Activated CD8-positive, alpha-beta T cell treated with anti-CD3 and anti-CD28 coated beads, Interleukin-2, amount 10 ng/mL, durations not matched to agents 7 days and 5 days (primary cell): ENCODE data around the gene SMIM30. TPM values are rescaled to one million over a fixed set of nuclear protein-coding genes. Genes with fewer than 3 reads are reported as not detected.

Experiments
- ATAC-seq: fragments of 150-1000 bp; cut with Tn5 transposase; one replicate; pipeline ENCODE4 v1.10.0; 2021; ENCODE audit warnings: moderate library complexity
- CTCF ChIA-PET: fragments of 350-600 bp; sonication (Branson Sonifier 250); formaldehyde crosslinking; loops from one replicate; lab custom pipeline; 2021; ENCODE audit warnings: antibody characterized with exemption; lab: Charles Lee
- POLR2A ChIA-PET: fragments of 350-600 bp; sonication (Branson Sonifier 250); formaldehyde crosslinking; loops from one replicate; lab custom pipeline; 2021; ENCODE audit warnings: antibody characterized with exemption; lab: Charles Lee
- DNase-seq: peaks from one replicate; pipeline ENCODE4 v3.0.0-alpha.2; 2020
- H3K27ac Mint-ChIP-seq: one replicate; pipeline ENCODE4 v1.8.0; 2021; ENCODE audit warnings: mild to moderate bottlenecking, mixed read lengths
- H3K27me3 Mint-ChIP-seq: one replicate; pipeline ENCODE4 v1.8.0; 2021; ENCODE audit warnings: low read depth, mixed read lengths
- H3K36me3 Mint-ChIP-seq: one replicate; pipeline ENCODE4 v1.8.0; 2021; ENCODE audit warnings: low read depth, mixed read lengths
- H3K4me1 Mint-ChIP-seq: one replicate; pipeline ENCODE4 v1.8.0; 2021; ENCODE audit warnings: low read depth, mixed read lengths
- H3K4me3 Mint-ChIP-seq: one replicate; pipeline ENCODE4 v1.8.0; 2021; ENCODE audit warnings: mild to moderate bottlenecking, mixed read lengths
- H3K9me3 Mint-ChIP-seq: one replicate; pipeline ENCODE4 v1.8.0; 2022; ENCODE audit warnings: mixed read lengths; ENCODE audit not compliant: insufficient read depth
- total RNA-seq, 2 experiments: library from RNA; stranded (reverse); gene quantifications; one replicate each; pipeline ENCODE4 v1.2.3, GENCODE V29; 2021

The SMIM30 gene
- total RNA-seq, 2 experiments from 2014 or later = 24.6 to 25.8 TPM

DNA sequence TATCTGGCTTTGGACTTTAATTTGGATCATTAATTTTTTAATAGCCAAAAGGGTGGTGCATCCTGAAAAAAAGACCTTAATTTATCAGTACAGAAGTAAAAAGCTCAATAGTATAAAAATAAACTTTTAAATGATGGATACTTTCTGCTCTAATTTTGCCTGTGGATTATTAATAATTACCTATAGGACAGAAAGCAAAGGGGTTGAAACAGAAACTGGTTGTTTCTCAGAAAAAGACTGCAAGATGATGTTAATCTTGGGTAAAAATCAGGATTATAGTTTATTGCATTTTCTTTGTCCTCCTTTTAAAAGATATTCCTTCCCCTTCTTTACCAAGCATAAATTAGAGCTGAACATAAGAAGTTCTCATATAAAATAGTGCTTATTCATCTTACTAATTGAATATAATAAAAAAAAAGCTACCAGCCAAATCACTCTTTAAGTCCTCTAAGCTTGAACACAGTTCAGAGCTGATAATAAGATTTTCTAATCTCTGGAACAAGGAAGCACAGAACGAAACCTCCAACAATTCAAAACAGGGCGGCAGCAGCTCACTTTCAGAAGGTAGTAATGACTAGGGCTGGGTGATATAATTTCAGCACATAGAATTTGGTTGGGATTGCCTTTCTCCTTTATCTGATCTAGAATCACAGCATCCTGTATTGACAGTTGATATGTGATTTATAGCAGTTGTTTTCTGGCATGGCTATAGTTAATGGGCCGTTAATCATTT lies 23.7 kb downstream of the SMIM30 start:
- DNase-seq (no peak), ATAC-seq (no peak)
- H3K36me3 Mint-ChIP-seq = no peaks in the 10 kb centered on the region
- H3K27ac Mint-ChIP-seq = no peak overlapping the region
- H3K27me3 Mint-ChIP-seq = peaks cover 20% of the 10 kb centered on the region
- no peak overlapping the region for H3K4me3 Mint-ChIP-seq
- ChIA-PET POLR2A (no interaction called here), CTCF (no interaction called here)
- no peaks in the 10 kb centered on the region for H3K9me3 Mint-ChIP-seq
- H3K4me1 Mint-ChIP-seq = no peaks in the 10 kb centered on the region

DNA sequence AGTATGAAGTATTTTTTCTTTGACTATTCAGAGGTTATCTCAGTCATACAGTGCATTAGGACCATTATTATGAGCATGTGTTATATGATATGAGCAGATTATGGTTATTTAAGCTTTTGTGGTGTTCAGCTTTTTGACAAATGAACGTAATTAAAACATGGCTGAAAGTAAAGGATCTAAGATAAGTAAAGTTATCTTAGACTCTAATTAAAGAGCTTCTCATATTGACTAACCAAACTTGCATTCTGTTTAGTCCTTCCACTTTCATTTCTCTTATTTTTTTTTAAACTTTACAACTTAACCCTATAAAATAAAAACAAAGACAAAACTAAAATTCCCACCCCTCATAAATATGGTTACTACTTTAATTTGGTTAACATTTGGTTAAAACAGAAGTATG lies 24.8 kb downstream of the SMIM30 start:
- Mint-ChIP-seq H3K9me3 (no peaks in the 10 kb centered on the region), H3K27ac (no peak overlapping the region), H3K4me3 (no peak overlapping the region), H3K27me3 (peaks cover 21% of the 10 kb centered on the region), H3K4me1 (no peaks in the 10 kb centered on the region), H3K36me3 (no peaks in the 10 kb centered on the region)
- ChIA-PET CTCF (no interaction called here), POLR2A (no interaction called here)
- ATAC-seq = no peak
- no peak for DNase-seq

DNA sequence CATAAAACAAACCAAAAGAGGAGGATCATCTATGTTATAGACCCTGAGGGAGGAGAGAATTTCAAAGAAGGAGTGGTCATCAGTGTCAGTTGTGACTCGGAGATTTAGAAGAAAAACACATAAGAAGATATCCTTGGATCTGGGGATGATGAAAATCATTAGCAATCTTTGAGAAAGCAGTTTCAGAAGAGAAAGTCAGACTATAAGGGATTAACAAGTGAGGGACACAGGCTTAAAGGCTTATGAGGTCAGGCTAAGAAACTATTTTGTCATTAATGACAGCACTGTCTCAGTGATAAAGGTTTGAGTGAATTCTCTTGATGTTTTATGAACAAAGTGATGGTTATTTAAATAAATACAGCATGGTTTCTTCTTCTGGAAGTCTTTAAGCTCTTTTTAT lies 25.6 kb downstream of the SMIM30 start:
- no peak for DNase-seq
- CTCF ChIA-PET = no interaction called here
- no peaks in the 10 kb centered on the region for H3K36me3 Mint-ChIP-seq
- no peaks in the 10 kb centered on the region for H3K4me1 Mint-ChIP-seq
- no peak overlapping the region for H3K4me3 Mint-ChIP-seq
- POLR2A ChIA-PET = no interaction called here
- no peak for ATAC-seq
- H3K27me3 Mint-ChIP-seq = peaks cover 23% of the 10 kb centered on the region
- no peaks in the 10 kb centered on the region for H3K9me3 Mint-ChIP-seq
- no peak overlapping the region for H3K27ac Mint-ChIP-seq

DNA sequence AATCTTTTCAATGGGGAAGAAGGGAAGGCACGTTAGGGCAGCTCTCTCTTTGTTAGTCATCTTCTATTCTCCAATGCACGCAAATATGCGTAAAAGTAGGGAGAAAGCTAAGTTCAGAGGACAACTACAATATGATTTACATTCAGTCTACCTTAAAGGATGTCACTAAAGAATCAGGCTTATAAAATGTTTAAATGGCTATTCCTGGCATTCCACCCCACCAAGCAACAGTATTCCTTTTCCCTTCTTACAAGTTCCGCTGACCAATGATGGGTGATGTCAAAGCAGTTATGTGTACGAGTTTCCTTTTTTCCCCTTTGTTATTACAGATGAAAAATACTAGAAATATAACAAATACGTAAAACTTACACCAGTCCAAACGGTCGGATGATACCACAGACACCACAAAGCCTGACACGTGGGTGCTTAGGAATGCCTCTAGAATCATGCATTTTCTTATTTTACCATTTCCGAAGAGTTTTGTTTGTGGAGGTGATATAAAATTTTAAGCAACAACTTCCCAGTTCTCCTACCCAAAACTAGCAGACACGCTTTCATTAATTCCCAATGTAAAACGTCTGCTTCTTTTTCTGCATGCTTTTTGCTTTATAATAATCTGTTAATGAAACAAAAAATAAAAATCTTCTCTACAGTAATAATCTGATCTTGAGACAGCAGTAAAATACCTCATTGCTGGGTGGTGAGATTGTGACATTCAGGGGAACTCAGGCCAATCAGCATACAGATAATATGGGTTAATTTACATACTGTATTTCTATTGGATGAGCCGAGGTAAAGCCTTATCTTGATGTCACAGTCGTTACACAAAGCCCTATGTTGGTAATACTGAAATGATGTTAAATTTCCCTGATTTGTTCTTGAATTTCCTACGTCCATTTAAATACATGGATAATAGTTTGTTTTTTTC lies 31.0 kb downstream of the SMIM30 start:
- no peak overlapping the region for H3K27ac Mint-ChIP-seq
- H3K36me3 Mint-ChIP-seq = no peaks in the 10 kb centered on the region
- ChIA-PET POLR2A (no interaction called here), CTCF (no interaction called here)
- ATAC-seq = no peak
- no peak for DNase-seq
- H3K4me3 Mint-ChIP-seq = no peak overlapping the region
- peaks cover 2% of the 10 kb centered on the region for H3K4me1 Mint-ChIP-seq
- peaks cover 39% of the 10 kb centered on the region for H3K27me3 Mint-ChIP-seq
- no peaks in the 10 kb centered on the region for H3K9me3 Mint-ChIP-seq

DNA sequence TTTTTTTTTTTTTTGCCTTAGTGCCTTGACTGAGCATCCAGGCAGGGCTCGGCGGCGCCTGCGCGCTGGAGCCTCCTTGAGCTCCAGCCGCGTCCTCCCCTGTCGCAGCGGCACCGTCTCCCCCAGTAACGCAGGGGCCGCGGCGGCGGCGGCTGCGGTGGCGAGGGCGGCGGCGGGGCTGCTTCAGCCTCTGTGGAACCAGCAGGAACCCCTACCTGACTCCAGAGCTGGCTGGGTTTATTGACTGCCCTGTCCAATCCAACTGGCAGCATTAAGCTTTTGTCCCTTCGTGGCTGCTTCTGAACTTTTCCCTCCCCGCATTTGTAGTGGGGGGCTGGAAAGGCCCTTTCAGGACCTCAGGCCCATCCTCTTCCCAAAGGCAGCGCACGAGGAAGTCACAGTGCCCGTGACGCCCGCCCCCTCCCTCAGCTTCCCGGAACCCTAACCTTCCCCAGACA lies 31.9 kb downstream of the SMIM30 start, which contains the start of gene GPR85:
GPR85 (minus strand) TSS at position 397 of the 458 bp plus-strand sequence. CDS start 2,106 bp downstream, outside the sequence.
- Mint-ChIP-seq H3K36me3 (no peaks in the 10 kb centered on the region), H3K27me3 (peaks cover 35% of the 10 kb centered on the region), H3K4me3 (no peak within 1 kb of the TSS), H3K9me3 (no peaks in the 10 kb centered on the region), H3K4me1 (peaks cover 2% of the 10 kb centered on the region), H3K27ac (no peak within 1 kb of the TSS)
- ATAC-seq = peak; percentile 88
- POLR2A ChIA-PET = no interaction called here
- CTCF ChIA-PET = no interaction called here
- peak; percentile 42 for DNase-seq

DNA sequence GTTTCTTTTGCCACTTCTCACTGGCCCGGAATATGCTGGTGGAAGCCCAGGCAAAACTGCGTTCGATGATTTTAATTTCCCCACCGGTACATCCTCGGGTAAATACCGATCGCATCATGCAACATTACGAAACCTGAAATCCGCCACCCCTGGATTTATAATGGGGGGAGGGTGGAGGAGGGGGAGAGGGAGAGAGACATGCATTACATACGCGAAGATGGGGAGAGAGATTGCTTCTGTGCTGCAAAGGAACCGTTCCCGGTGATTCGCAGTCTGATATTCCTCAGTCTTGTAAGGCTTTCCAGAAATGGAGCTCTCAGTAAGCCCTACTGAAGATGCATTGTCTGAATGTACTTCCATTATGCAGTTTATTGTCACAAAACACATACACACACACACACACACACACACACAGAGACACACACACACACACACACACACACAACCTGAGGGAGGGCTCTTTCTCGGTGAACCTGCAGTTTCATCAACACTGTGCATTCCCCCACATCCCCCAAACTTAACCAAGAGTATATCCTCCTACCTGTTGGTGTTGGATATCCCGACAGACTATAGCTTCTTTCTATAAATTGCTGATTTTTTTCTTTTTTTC lies 32.5 kb downstream of the SMIM30 start:
- ATAC-seq = peak; percentile 11
- CTCF ChIA-PET = no interaction called here
- no peak overlapping the region for H3K27ac Mint-ChIP-seq
- H3K4me3 Mint-ChIP-seq = no peak overlapping the region
- POLR2A ChIA-PET = no interaction called here
- no peaks in the 10 kb centered on the region for H3K9me3 Mint-ChIP-seq
- DNase-seq = no peak
- peaks cover 2% of the 10 kb centered on the region for H3K4me1 Mint-ChIP-seq
- H3K27me3 Mint-ChIP-seq = peaks cover 35% of the 10 kb centered on the region
- no peaks in the 10 kb centered on the region for H3K36me3 Mint-ChIP-seq

DNA sequence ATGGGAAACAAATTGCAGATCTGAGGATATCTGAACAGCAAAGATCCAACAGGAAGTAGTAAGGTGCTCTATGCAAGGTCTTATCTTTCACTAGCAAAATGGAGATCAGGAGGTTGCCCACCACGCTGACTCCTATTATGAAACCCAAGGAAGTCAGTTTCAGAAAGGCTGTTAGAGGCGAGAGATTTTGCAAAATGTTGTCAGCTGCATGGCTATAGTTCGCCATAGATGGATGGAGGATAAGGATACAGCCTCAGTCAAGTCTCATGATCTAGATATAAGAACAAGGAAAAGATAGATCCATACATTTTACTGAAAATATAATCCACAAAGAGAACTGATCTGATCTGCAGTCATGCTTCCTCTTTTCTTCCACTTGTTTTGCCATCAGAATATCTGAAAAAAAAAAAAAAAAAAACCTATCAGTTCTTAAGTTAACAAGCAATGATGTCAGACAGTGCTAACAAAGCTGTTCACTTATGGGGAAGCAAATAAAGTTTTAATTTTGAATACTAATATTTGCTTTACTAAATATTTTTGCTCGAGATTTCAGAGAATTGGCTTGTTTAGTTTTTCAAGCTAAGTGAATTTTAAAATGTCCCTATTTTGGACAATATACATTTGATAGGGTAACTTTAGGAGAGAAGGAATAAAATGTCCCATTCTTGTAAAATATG lies 33.7 kb downstream of the SMIM30 start:
- Mint-ChIP-seq H3K9me3 (no peaks in the 10 kb centered on the region), H3K27ac (no peak overlapping the region), H3K4me1 (peaks cover 2% of the 10 kb centered on the region), H3K4me3 (no peak overlapping the region), H3K36me3 (no peaks in the 10 kb centered on the region), H3K27me3 (peaks cover 34% of the 10 kb centered on the region)
- ChIA-PET CTCF (interaction anchor here (0.6 kb wide), 1 partner anchor 24 kb away, joined by 4 read pairs; no protein-coding TSS in a partner anchor), POLR2A (no interaction called here)
- no peak for DNase-seq
- no peak for ATAC-seq

DNA sequence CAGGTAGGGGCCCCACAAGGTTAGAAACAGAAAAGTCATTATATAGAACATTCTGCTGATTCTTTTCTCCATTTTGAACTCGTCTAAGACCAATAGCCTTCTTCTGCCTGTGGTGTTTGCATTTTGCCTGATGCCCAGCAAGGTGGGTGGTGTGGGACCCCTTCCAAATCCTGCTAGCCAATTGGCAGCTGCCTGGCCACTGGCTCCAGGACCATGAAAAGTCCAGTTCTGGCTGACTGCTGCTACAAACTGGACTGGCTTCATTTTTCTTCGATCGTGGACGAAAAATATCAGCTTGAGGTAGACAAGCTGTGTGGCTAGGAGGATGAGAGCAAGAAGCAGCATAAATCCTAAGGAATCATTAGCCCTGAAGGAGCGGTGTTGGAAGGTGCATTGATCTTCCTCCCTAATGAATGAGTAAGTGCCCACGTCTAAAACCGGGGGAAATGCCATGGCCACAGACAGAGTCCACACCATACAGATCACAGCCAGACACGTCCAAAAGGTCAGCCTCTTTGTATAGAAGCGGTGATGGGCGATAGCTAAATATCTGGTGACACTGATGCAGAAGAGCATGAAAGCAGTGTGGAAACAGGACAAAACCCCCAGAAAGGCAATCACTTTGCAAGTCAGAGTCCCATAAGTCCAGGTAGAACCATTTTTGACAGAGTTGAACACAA lies 34.4 kb downstream of the SMIM30 start:
- H3K27me3 Mint-ChIP-seq = peaks cover 33% of the 10 kb centered on the region
- no peak for ATAC-seq
- H3K9me3 Mint-ChIP-seq = no peaks in the 10 kb centered on the region
- no peak for DNase-seq
- H3K27ac Mint-ChIP-seq = no peak overlapping the region
- H3K4me1 Mint-ChIP-seq = peaks cover 2% of the 10 kb centered on the region
- ChIA-PET POLR2A (no interaction called here), CTCF (no interaction called here)
- no peak overlapping the region for H3K4me3 Mint-ChIP-seq
- H3K36me3 Mint-ChIP-seq = no peaks in the 10 kb centered on the region

DNA sequence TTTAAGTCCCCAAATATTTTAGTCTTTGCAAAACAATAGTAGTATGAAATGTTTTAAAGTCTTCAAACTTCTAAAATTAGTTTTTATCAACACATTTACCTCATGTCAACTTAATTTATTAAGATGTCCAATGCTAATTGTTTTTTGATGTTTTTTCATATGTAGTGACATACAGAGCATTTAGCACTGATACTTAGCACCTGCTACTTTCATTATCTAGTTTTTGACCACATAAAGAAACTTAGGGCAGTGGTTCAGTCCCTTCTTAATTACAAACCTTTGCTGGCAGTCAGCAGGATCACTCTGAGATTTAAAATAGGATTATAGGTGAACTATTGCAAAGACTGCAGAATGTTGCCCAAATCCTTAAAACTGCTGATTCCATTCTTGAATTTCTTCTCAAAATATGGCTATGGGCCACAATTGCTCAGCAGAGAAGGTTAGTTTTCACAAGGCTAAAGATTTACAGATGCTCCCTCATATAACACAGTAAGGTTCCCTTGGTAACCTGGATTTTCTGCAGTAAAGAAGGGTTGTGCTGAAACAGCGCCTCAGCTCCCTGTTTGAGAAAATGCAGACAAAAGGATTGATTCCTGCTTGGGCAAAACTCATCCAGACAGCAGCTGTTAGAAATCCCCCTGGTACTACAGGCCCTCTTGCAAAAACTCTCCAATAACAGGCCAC lies 35.1 kb downstream of the SMIM30 start:
- CTCF ChIA-PET = no interaction called here
- peaks cover 31% of the 10 kb centered on the region for H3K27me3 Mint-ChIP-seq
- H3K4me3 Mint-ChIP-seq = no peak overlapping the region
- H3K9me3 Mint-ChIP-seq = no peaks in the 10 kb centered on the region
- H3K27ac Mint-ChIP-seq = no peak overlapping the region
- DNase-seq (no peak), ATAC-seq (no peak)
- POLR2A ChIA-PET = no interaction called here
- H3K36me3 Mint-ChIP-seq = no peaks in the 10 kb centered on the region
- peaks cover 2% of the 10 kb centered on the region for H3K4me1 Mint-ChIP-seq

DNA sequence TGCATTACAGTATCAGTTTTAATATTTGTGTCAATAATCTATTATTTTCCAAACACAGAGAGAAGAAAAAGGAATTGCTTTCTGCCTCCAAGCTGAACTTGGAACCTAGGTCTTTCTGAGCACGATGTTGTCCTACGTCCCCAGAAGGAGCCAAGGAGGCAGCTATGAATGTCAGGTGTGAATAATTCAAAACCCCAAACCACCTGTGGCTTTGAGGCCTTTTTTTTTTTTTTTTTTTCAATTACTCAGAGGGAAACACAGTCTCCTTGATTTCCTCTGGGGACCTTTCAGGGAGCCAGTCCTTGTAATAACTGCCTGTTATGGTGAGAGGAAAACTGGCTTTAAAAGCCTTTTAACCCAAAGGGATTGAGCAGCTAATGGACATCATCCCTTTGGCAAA lies 40.0 kb downstream of the SMIM30 start:
- H3K36me3 Mint-ChIP-seq = no peaks in the 10 kb centered on the region
- POLR2A ChIA-PET = no interaction called here
- no peaks in the 10 kb centered on the region for H3K4me1 Mint-ChIP-seq
- H3K4me3 Mint-ChIP-seq = no peak overlapping the region
- no peaks in the 10 kb centered on the region for H3K9me3 Mint-ChIP-seq
- DNase-seq (no peak), ATAC-seq (no peak)
- peaks cover 7% of the 10 kb centered on the region for H3K27me3 Mint-ChIP-seq
- CTCF ChIA-PET = no interaction called here
- H3K27ac Mint-ChIP-seq = no peak overlapping the region

DNA sequence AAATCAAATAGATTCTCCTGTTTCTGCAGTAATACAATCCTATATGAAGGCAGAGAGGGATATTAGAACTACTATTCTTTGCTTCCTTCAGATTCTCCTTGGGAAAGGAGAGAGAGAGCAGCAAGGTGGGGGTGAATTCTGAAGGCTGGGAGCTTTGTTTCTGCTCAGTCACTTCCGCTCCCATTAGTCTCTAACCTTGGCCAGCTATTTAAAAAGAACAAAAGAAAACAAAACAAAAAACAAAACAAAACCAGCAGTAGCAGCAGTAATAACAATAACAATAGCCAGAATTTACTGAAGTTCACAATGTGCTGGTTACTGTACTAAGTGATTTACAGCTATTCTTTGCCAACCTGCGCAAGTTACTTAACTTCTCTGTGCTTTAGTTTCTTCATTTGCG lies 41.7 kb downstream of the SMIM30 start:
- H3K27me3 Mint-ChIP-seq = peaks cover 7% of the 10 kb centered on the region
- ChIA-PET CTCF (no interaction called here), POLR2A (no interaction called here)
- no peak overlapping the region for H3K4me3 Mint-ChIP-seq
- no peaks in the 10 kb centered on the region for H3K36me3 Mint-ChIP-seq
- no peaks in the 10 kb centered on the region for H3K4me1 Mint-ChIP-seq
- no peak overlapping the region for H3K27ac Mint-ChIP-seq
- no peak for ATAC-seq
- no peaks in the 10 kb centered on the region for H3K9me3 Mint-ChIP-seq
- DNase-seq = no peak
